ENCODE data around the gene LRRC47. TPM values are rescaled to one million over a fixed set of nuclear protein-coding genes. Genes with fewer than 3 reads are reported as not detected.

The LRRC47 gene
- total RNA-seq, 1 donor from 2014 or later = 37.9 TPM

GRCh38 chr1:3740752-3741151, 55.5 kb downstream of the LRRC47 start:
- Histone ChIP-seq H3K36me3 (ENCODE audit: control insufficient read depth, insufficient read depth, low read length) (peaks cover 12% of the 10 kb centered on the region), H3K27me3 (ENCODE audit: control insufficient read depth, insufficient read depth, low read length) (no peaks in the 10 kb centered on the region), H3K4me3 (ENCODE audit: low read depth, low read length) (no peak overlapping the region)
- no peak for TF ChIP-seq CTCF (IDR thresholded peaks at IDR 0.05; ENCODE audit: insufficient read depth, low read length, severe bottlenecking)
- FAIRE-seq (no peak), DNase-seq (ENCODE audit: low read depth) (no peak)

GRCh38 chr1:3740042-3740441, 56.3 kb downstream of the LRRC47 start:
- Histone ChIP-seq H3K27me3 (ENCODE audit: control insufficient read depth, insufficient read depth, low read length) (no peaks in the 10 kb centered on the region), H3K4me3 (ENCODE audit: low read depth, low read length) (no peak overlapping the region), H3K36me3 (ENCODE audit: control insufficient read depth, insufficient read depth, low read length) (peaks cover 11% of the 10 kb centered on the region)
- no peak for DNase-seq (ENCODE audit: low read depth)
- peak; percentile 77 for FAIRE-seq
- no peak for TF ChIP-seq CTCF (IDR thresholded peaks at IDR 0.05; ENCODE audit: insufficient read depth, low read length, severe bottlenecking)

- DNase-seq (ENCODE audit: low read depth) = no peak
- peaks cover 9% of the 10 kb centered on the region for H3K36me3 ChIP-seq (ENCODE audit: control insufficient read depth, insufficient read depth, low read length)
- H3K4me3 ChIP-seq (ENCODE audit: low read depth, low read length) = no peak overlapping the region
- FAIRE-seq = no peak
- no peak for TF ChIP-seq CTCF (IDR thresholded peaks at IDR 0.05; ENCODE audit: insufficient read depth, low read length, severe bottlenecking)
- H3K27me3 ChIP-seq (ENCODE audit: control insufficient read depth, insufficient read depth, low read length) = no peaks in the 10 kb centered on the region
Observed at GRCh38 chr1:3738943-3739342, 57.4 kb downstream of the LRRC47 start.

GRCh38 chr1:3736708-3737107, 59.6 kb downstream of the LRRC47 start:
- FAIRE-seq (no peak), DNase-seq (ENCODE audit: low read depth) (no peak)
- Histone ChIP-seq H3K27me3 (ENCODE audit: control insufficient read depth, insufficient read depth, low read length) (no peaks in the 10 kb centered on the region), H3K36me3 (ENCODE audit: control insufficient read depth, insufficient read depth, low read length) (peaks cover 7% of the 10 kb centered on the region), H3K4me3 (ENCODE audit: low read depth, low read length) (no peak overlapping the region)
- no peak for TF ChIP-seq CTCF (IDR thresholded peaks at IDR 0.05; ENCODE audit: insufficient read depth, low read length, severe bottlenecking)

- H3K27me3 ChIP-seq (ENCODE audit: control insufficient read depth, insufficient read depth, low read length) = no peaks in the 10 kb centered on the region
- no peak for TF ChIP-seq CTCF (IDR thresholded peaks at IDR 0.05; ENCODE audit: insufficient read depth, low read length, severe bottlenecking)
- no peak for FAIRE-seq
- DNase-seq (ENCODE audit: low read depth) = no peak
- H3K4me3 ChIP-seq (ENCODE audit: low read depth, low read length) = no peak overlapping the region
- H3K36me3 ChIP-seq (ENCODE audit: control insufficient read depth, insufficient read depth, low read length) = peaks cover 7% of the 10 kb centered on the region
Observed at GRCh38 chr1:3736131-3736561, 60.2 kb downstream of the LRRC47 start.

GRCh38 chr1:3735688-3736087, 60.6 kb downstream of the LRRC47 start:
- TF ChIP-seq CTCF (IDR thresholded peaks at IDR 0.05; ENCODE audit: insufficient read depth, low read length, severe bottlenecking) = no peak
- H3K36me3 ChIP-seq (ENCODE audit: control insufficient read depth, insufficient read depth, low read length) = peaks cover 7% of the 10 kb centered on the region
- no peak overlapping the region for H3K4me3 ChIP-seq (ENCODE audit: low read depth, low read length)
- FAIRE-seq = no peak
- no peaks in the 10 kb centered on the region for H3K27me3 ChIP-seq (ENCODE audit: control insufficient read depth, insufficient read depth, low read length)
- no peak for DNase-seq (ENCODE audit: low read depth)
